Left ventricle myocardium superior (tissue), 1 donor: ENCODE measurements around the gene FIGNL2. TPM values are rescaled to one million over a fixed set of nuclear protein-coding genes. Genes with fewer than 3 reads are reported as not detected.

Source experiments
- ATAC-seq: fragments of 200-7000 bp; cut with Tn5 transposase; one replicate; pipeline ENCODE4 v1.9.1; 2020; ENCODE audit warnings: mild to moderate bottlenecking, moderate library complexity
- DNase-seq: peaks from one replicate; pipeline ENCODE4 v3.0.0-alpha.2; 2020
- intact Hi-C: fragments of 100-400 bp; cut with micrococcal nuclease; formaldehyde crosslinking; loops from one replicate; pipeline ENCODE4 v1.11.0; 2022
- total RNA-seq: library from RNA; stranded (reverse); fragmentation: NEBNext Ultra II Directional; extraction: Animal tissue kit (Norgen Biotek cat#: 25700); gene quantifications from one replicate; pipeline ENCODE4 v1.2.1, GENCODE V29; 2021
- donor health status: DM: no; HTN: yes; CAD: no; lungs with severe emphysema.

FIGNL2 gene
- total RNA-seq, 1 donor from 2014 or later = 0.35 TPM

- intact Hi-C loops = no loop called here
- DNase-seq (peak; percentile 54), ATAC-seq (peak; percentile 23)
Observed at GRCh38 chr12:51821440-51822260, 26.9 kb downstream of the FIGNL2 start.

DNA sequence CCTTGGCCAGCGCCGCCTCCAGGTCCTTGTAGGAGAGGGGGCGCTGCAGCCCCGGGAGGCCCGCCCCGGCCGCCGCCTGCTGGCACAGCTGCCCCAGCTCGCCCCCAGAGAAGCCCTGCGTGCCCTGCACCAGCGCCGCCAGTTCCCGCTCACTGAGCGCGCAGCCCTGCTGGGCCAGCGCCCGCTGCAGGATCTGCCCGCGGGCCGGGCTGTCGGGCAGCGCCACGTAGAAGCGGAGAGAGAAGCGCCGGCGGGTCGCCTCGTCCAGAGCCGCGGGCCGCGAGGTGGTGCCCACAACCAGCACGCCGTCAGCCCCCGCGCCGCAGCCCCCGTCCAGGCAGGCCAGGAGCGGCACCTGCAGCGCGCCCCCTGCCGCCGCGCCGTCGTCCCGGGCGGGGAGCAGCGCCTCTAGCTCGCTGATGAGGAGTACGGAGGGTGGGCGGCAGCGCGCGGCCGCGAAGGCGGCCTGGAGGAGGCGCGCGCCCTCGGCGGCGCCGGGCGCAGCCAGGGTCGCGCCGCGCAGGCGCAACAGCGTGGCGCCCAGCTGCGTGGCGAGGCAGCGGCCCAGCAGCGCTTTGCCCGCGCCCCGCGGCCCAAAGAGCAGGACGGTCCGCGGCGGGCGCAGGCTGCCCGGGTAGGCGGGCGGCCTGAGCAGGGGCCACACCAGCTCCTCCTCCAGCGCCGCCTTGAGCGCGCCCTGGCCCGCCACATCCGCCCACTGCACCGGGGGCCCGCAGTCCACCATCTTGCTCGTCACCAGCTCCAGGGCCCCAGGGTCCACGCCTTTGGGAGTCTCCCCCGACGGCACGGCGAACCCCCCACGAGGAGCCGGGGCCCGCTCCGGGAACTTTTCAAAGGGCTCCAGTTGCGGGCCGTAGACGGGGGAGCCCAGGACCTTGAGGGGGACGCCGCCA is 27.7 kb downstream of the FIGNL2 start:
- intact Hi-C loops = no loop called here
- DNase-seq = peak; percentile 85
- peak; percentile 87 for ATAC-seq

DNA sequence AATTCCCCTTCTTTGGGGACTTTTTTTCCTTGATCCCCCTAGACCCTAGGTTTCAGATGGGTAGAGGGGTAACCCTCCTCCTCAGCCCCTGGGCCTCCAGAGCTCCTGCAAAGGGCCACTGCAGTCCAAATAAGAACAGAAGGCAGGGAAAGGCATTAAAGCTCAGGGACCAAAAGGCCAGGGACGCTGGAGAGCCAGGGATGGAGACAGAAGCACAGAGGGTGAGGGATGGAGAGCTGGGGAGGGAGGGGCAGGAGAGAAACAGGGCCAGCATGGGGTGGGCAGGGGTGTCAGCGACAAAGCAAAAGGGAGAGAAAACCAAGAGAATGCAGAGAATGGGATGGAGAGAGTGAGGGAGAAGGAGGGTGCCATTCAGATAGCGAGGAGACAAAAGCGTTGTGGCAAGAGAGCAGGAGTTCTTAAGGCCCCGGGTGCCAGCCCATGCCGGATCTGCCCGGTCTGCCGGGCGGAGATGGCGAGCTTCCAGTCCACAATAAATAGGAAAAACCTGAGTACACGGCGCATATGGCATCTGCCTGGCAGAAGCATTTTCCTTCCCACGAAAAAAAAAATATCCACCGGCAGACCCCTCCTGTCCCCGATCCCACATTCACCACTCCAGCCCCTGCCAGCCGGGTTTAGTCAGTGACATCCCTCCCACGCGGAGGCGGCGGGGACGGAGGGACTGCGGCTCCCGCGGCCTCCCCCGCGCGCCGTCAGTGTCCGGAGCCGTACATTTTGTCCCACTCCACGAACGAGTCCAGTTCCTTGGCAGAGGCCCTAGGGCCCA is 28.6 kb downstream of the FIGNL2 start:
- no peak for ATAC-seq
- DNase-seq = no peak
- intact Hi-C loops = loop anchor here (10.0 kb wide), 1 partner anchor 395 kb away; the partner anchor contains the start of gene SLC4A8

- intact Hi-C loops = loop anchor here (10.0 kb wide), 1 partner anchor 394 kb away; the partner anchor contains the start of gene SLC4A8
- DNase-seq = no peak
- ATAC-seq = no peak
Observed at GRCh38 chr12:51818566-51819300, 29.8 kb downstream of the FIGNL2 start.

DNA sequence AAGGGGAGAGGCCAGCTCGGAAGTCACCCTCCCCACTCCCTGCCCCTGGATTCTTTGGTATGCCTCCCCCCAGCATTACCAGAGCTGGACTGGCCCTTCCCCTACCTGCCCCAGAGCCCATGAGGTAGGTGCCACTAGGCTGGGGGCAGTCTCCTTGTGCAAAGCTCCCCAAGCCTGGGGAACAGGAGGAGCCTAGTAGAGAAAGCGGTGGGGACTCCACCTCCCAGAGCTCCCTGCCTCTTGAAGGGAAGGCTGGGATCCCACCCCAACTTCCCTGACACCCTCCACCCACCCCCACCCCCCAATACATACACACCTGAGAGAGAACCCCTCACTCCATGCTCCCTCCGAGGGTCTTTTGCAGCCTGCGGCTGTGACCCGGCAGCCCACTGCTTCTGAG is 30.4 kb downstream of the FIGNL2 start:
- DNase-seq (no peak), ATAC-seq (no peak)
- intact Hi-C loops = loop anchor here (10.0 kb wide), 1 partner anchor 393 kb away; the partner anchor contains the start of gene SLC4A8

GRCh38 chr12:51817027-51817953 is 31.2 kb downstream of the FIGNL2 start:
- intact Hi-C loops = loop anchor here (10.0 kb wide), 1 partner anchor 392 kb away; the partner anchor contains the start of gene SLC4A8

GRCh38 chr12:51815571-51815970 is 32.9 kb downstream of the FIGNL2 start:
- intact Hi-C loops = loop anchor here (10.0 kb wide), 1 partner anchor 391 kb away; the partner anchor contains the start of gene SLC4A8
- DNase-seq (no peak), ATAC-seq (no peak)

More at GRCh38 chr12:51817027-51817953, 31.2 kb downstream of the FIGNL2 start:
- no peak for ATAC-seq
- no peak for DNase-seq

GRCh38 chr12:51814311-51815088 is 34.0 kb downstream of the FIGNL2 start:
- intact Hi-C loops = loop anchor here (10.0 kb wide), 1 partner anchor 390 kb away; the partner anchor contains the start of gene SLC4A8
- peak; percentile 92 for DNase-seq
- ATAC-seq = peak; percentile 91

GRCh38 chr12:51813931-51814310 is 34.6 kb downstream of the FIGNL2 start:
- intact Hi-C loops = loop anchor here (10.0 kb wide), 1 partner anchor 389 kb away; the partner anchor contains the start of gene SLC4A8
- DNase-seq (no peak), ATAC-seq (no peak)

DNA sequence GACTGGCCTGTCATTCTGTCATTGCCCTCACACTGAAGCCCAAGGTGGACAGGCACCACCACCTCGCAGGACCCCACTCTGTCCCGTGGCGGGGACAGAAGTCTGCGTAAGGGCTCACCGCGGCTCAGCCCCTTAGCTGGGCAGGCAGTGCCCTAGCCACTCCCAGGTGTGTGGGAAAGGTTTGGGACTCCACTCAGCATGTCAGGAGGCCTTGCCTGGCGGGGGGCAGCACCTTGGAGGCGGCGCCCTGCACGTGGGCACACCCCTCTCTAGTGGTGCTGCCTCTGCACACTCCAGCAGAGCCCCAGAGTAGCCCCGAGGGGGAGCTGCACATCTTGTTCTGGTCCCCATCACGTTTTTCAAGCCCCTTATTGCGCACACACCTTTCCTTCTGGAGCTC is 35.6 kb downstream of the FIGNL2 start:
- ATAC-seq (no peak), DNase-seq (no peak)
- intact Hi-C loops = loop anchor here (10.0 kb wide), 1 partner anchor 388 kb away; the partner anchor contains the start of gene SLC4A8

DNA sequence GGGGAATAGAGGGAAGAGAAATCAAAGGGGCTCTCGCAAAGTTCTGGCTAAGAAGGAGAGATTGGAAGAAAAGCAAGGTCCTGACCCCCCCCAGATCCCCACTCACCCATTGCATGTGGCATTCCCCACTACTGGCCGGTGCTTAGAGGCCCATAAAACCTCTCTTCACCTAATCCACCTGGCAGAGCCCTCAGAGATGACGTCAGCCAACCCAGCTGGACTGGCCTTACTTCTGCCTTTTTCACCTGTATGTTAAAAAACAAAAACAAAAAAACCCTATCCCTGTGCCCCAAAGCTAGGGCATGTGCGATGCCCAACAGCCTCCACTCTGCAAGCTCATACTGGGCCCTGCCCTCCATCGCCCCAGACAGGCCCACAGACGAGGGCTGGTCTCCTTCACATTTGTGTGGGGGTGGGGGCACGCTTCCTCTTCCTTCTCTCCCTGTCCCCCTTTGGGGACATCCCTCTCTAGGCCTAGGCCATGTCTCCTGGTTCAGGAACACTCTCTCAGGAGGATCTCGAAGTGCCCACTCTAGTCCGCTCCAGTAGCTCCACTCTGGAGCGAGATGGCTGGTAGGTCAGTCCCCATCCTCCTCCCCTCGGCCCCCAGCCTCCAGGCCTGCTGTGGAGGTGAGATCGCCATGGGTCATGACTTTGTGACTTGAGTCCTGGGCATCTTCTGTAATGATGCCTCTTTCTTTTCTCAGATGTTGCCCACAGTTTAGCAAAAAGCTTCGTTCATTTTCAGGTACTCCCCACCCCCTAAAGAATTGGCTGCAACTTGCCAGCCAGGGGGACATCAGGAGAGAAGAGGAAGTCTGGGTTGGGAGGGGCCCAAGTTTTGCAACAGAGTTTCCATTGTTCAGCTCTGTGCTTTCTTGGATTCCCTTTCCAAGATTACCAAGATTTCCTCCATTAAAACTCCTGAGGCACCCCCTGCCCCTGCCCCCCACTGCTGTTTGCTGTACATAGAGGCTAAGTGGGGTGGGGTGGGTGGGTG is 37.0 kb downstream of the FIGNL2 start:
- intact Hi-C loops = loop anchor here (10.0 kb wide), 1 partner anchor 387 kb away; the partner anchor contains the start of gene SLC4A8
- no peak for DNase-seq
- no peak for ATAC-seq

GRCh38 chr12:51809193-51809592 is 39.3 kb downstream of the FIGNL2 start:
- intact Hi-C loops = no loop called here
- ATAC-seq (no peak), DNase-seq (no peak)

DNA sequence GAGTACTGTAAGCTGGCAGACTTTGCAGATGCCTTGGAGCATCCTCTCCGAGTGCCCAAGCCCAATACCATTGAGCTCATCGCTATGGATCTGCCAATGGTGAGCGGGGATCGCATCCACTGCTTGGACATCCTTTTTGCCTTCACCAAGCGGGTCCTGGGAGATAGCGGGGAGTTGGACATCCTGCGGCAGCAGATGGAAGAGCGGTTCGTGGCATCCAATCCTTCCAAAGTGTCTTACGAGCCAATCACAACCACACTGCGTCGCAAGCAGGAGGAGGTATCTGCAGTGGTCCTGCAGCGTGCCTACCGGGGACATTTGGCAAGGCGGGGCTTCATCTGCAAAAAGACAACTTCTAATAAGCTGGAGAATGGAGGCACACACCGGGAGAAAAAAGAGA is 41.6 kb downstream of the FIGNL2 start:
- ATAC-seq = no peak
- intact Hi-C loops = no loop called here
- no peak for DNase-seq

DNA sequence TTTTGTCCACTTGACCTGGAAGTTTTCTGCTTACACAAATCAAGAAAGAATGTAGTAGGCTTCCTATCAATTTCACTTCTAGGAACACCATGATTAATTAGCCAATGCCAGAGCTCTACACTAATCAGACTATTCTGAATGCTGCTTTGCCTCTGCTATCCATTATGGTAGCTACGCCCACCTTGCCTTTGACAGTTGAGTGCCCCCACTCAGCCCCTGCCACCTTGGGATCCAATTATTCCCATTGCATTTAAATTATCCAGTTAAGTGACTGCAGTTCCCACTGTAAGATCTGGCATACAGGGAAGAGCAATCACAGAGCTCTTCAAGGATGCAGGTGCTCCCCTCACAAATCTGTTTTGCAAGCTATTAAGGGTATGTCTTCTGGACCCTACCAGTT is 47.5 kb downstream of the FIGNL2 start:
- DNase-seq = no peak
- no peak for ATAC-seq
- intact Hi-C loops = no loop called here

DNA sequence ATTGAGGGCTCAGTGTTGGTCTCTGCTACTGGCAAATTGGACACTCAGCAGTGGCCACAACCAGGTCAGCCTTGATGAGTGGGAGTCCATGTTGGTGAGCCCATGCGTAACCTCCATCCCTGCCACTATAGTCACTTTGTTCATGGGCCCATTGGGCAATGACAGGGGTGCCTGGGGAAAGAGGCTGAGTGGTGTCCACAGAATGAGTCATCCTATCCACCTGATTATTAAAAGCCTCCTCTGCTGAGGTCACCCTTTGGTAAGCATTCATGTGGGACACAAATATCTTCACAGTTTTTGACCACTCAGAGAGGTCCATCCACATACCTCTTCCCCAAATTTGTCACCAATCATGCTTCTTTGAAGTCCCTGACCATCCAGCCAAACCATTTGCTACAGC is 50.0 kb downstream of the FIGNL2 start:
- DNase-seq = no peak

More for the DNA sequence above, 50.0 kb downstream of the FIGNL2 start:
- intact Hi-C loops = no loop called here
- ATAC-seq = no peak
